HG03432 (cell line): ENCODE data around the gene EPB41L1.

Source experiments
- ATAC-seq: cut with Tn5 transposase; IDR thresholded peaks from one replicate; pipeline ENCODE4 v1.9.1; 2021; ENCODE audit warnings: mild to moderate bottlenecking, moderate library complexity; ENCODE audit not compliant: unreplicated experiment

Gene EPB41L1

GRCh38 chr20:36275441-36276189 is 121.1 kb downstream of the EPB41L1 start:
- no peak for ATAC-seq

DNA sequence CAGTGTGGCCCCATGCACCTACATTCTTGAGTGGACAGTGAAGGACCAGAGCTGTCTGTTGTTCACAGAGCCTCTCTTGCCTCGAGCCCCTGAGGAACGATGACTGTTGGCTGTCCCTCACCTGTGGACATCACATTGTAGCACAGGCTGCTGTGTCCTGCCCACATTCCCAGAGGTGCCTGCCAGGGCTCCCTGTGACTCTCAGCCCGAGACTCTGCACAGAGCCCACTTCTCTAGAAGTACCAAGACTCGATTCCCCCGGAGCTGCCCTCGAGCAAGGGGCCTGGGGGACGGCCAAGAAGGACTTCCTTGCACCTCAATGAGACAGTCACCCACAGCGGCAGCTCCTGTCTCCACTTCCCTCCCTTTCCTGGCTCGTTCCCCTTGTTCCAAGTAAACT is 123.0 kb downstream of the EPB41L1 start:
- no peak for ATAC-seq

- no peak for ATAC-seq
Measured at GRCh38 chr20:36279362-36279761, 124.8 kb downstream of the EPB41L1 start.

GRCh38 chr20:36279776-36280175 is 125.2 kb downstream of the EPB41L1 start:
- ATAC-seq = no peak

GRCh38 chr20:36281785-36282380 is 127.3 kb downstream of the EPB41L1 start:
- no peak for ATAC-seq
